HFFc6 (cell line): ENCODE results near the gene LARGE1. TPM values are rescaled to one million over a fixed set of nuclear protein-coding genes. Genes with fewer than 3 reads are reported as not detected.

Source experiments
- DNase-seq: peaks from one replicate; pipeline ENCODE4 v3.0.0-alpha.2; 2018
- H3K27ac Mint-ChIP-seq: 2 replicates; pipeline ENCODE4 v1.8.0; 2020; ENCODE audit warnings: mild to moderate bottlenecking, mixed read lengths
- H3K27me3 Mint-ChIP-seq: 2 replicates; pipeline ENCODE4 v1.8.0; 2021; ENCODE audit warnings: mild to moderate bottlenecking, moderate library complexity, mixed read lengths; ENCODE audit not compliant: insufficient read depth
- H3K36me3 Mint-ChIP-seq: 2 replicates; pipeline ENCODE4 v1.8.0; 2021; ENCODE audit warnings: low read depth, mixed read lengths
- H3K4me1 Mint-ChIP-seq: 2 replicates; pipeline ENCODE4 v1.8.0; 2020; ENCODE audit warnings: low read depth, mixed read lengths
- H3K4me3 Mint-ChIP-seq: 2 replicates; pipeline ENCODE4 v1.8.0; 2020; ENCODE audit warnings: mild to moderate bottlenecking, moderate library complexity, mixed read lengths
- H3K9me3 Mint-ChIP-seq: 2 replicates; pipeline ENCODE4 v1.8.0; 2020; ENCODE audit warnings: mild to moderate bottlenecking, mixed read lengths
- total RNA-seq, 6 experiments: library from RNA; stranded (reverse); fragmentation: NEBNext Ultra II Directional; extraction: Animal tissue kit (Norgen Biotek cat#: 25700); gene quantifications; 2 replicates in 1 of 6; 3 replicates in 5 of 6; pipeline ENCODE4 v1.2.3, GENCODE V29; 2021
- TF ChIP-seq, protein P1 (sequence below): fragments of 200-600 bp; sonication (generic); IDR thresholded peaks from 2 replicates; pipeline ENCODE4 v1.5.0; 2021; ENCODE audit warnings: antibody characterized with exemption, mild to moderate bottlenecking

LARGE1 gene
- total RNA-seq, 6 experiments from 2014 or later, result 4.9 to 7.3 (median 6.5) TPM

DNA sequence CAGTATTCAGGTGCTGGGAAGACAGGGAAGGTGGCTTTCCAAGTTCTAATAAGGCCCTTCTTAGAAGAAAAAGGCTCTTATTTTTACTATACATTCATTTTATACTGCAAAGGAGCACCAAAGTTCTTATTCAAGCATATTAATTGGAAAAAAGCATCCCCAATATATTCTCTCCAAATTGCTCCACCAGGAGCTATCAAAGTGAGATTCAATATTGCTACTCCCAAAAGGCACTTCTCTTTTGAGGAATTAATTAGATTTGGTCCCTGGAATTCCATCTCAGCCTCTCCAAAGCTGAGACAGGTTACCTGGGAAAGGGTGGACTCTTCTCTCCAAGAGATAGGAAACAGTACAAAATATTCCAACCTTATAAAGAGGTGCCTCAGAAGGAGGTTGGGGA lies 134.1 kb downstream of the LARGE1 start:
- TF ChIP-seq, protein P1, sequence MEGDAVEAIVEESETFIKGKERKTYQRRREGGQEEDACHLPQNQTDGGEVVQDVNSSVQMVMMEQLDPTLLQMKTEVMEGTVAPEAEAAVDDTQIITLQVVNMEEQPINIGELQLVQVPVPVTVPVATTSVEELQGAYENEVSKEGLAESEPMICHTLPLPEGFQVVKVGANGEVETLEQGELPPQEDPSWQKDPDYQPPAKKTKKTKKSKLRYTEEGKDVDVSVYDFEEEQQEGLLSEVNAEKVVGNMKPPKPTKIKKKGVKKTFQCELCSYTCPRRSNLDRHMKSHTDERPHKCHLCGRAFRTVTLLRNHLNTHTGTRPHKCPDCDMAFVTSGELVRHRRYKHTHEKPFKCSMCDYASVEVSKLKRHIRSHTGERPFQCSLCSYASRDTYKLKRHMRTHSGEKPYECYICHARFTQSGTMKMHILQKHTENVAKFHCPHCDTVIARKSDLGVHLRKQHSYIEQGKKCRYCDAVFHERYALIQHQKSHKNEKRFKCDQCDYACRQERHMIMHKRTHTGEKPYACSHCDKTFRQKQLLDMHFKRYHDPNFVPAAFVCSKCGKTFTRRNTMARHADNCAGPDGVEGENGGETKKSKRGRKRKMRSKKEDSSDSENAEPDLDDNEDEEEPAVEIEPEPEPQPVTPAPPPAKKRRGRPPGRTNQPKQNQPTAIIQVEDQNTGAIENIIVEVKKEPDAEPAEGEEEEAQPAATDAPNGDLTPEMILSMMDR, result no peak
- Mint-ChIP-seq H3K4me3 (no peak overlapping the region), H3K27ac (no peak overlapping the region), H3K9me3 (peaks cover 45% of the 10 kb centered on the region), H3K27me3 (peaks cover 2% of the 10 kb centered on the region; the same call in 1 of the 2 replicates), H3K36me3 (peaks cover 9% of the 10 kb centered on the region), H3K4me1 (peaks cover 7% of the 10 kb centered on the region)
- DNase-seq, result no peak

DNA sequence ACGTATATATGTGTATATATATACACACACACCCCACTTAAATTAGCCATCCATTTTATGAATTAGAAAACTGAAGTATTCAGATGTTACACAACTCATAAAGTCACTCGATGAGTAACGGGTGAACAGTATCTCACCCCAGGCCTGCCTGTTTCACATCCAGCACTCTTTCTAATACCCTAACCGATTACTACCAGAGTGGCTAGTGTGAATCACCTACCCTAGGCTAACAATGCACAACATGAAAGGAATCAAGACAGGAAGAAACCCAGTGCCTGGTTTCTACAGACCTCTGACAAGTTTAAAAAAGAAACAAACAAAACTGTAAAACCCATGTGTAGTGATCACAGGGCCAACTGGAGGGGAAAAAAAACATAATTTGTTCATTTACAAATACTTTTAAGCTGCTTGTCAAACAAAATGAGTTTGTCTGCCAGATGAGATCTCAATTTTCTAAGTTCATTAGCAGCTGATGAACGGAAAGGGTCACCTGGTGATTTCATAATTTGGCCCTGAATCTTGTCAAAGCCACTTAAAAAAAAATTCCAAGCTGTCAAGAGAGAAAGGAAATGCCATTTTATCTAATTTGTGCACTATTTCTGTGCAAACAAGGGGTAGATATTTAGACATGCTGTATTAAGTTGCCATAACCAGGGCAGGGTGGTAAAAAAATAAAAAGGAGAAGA lies 134.8 kb downstream of the LARGE1 start:
- TF ChIP-seq, protein P1, result no peak
- H3K27me3 Mint-ChIP-seq, result peaks cover 2% of the 10 kb centered on the region; the same call in 1 of the 2 replicates
- H3K27ac Mint-ChIP-seq, result peak overlapping the region; percentile 50
- DNase-seq, result peak; percentile 34
- peaks cover 48% of the 10 kb centered on the region for H3K9me3 Mint-ChIP-seq
- peaks cover 9% of the 10 kb centered on the region for H3K36me3 Mint-ChIP-seq
- H3K4me3 Mint-ChIP-seq, result no peak overlapping the region
- peaks cover 7% of the 10 kb centered on the region for H3K4me1 Mint-ChIP-seq

DNA sequence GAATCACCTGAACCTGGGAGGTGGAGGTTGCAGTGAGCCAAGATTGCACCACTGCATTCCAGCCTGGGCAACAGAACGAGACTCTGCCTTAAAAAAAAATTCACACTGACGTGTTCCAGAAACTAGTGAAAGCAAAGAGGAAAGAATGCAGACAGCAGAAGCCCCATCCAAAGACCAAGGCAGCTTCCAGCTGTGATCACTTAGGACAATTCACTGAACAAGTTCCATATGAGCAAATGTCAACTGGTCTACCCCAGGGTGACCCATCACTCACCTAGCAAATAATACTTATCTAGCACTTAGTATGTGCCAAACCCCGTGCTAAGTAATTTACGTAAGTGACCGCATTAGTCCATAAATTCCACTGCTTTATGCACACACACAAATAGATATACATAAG lies 138.9 kb downstream of the LARGE1 start:
- Mint-ChIP-seq H3K27me3 (no peaks in the 10 kb centered on the region; the same call in 1 of the 2 replicates), H3K36me3 (no peaks in the 10 kb centered on the region), H3K9me3 (peaks cover 50% of the 10 kb centered on the region), H3K4me3 (no peak overlapping the region), H3K4me1 (peaks cover 7% of the 10 kb centered on the region), H3K27ac (no peak overlapping the region)
- DNase-seq, result no peak
- TF ChIP-seq, protein P1, result no peak

DNA sequence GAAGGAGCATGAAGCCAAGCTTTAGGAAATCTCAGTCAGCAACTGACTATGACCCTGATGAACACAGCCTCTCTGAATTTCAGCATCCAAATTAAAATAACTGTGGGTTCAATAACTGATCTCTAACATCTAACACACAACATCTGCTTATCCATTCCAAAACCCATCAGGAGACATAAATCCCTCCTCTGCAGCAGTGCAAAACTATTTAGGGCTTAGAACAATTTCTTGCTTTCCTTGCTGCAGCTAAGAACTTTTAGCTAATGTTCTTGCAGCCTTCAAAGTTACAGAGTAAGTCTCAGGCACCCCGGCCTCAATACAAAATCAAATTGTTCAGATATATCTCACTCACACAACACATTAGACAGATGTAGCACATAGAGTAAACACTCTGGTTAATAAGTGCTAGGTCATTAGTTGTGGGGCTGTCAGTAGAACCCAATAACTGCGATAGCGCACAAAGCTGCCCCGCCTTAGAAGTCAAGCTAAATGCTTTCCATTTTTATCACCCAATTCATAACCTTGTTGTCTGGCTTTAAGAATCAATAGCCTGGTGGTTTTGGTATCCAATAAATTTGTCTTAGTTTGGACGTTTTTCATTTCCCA lies 139.6 kb downstream of the LARGE1 start:
- no peak overlapping the region for H3K4me3 Mint-ChIP-seq
- DNase-seq, result no peak
- no peaks in the 10 kb centered on the region for H3K27me3 Mint-ChIP-seq
- H3K27ac Mint-ChIP-seq, result no peak overlapping the region
- TF ChIP-seq, protein P1, result no peak
- no peaks in the 10 kb centered on the region for H3K36me3 Mint-ChIP-seq
- H3K9me3 Mint-ChIP-seq, result peaks cover 51% of the 10 kb centered on the region
- H3K4me1 Mint-ChIP-seq, result peaks cover 5% of the 10 kb centered on the region

DNA sequence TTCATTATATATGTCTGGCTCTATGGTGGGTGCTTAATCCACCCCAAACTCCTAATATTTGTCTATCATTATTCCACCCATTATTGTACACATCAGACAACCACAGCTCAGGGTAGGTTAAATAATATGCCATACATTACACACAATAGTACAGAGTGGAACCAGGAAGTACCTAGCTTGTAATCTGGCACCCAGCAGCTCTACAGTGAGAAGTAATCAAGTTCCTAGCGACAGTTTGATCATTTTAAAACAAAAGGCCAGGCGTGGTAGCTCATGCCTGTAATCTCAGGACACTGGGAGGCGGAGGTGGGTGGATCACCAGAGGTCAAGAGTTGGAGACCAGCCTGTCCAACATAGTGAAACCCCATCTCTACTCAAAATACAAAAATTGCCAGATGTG lies 141.0 kb downstream of the LARGE1 start:
- no peak overlapping the region for H3K27ac Mint-ChIP-seq
- TF ChIP-seq, protein P1, result no peak
- H3K36me3 Mint-ChIP-seq, result no peaks in the 10 kb centered on the region
- H3K9me3 Mint-ChIP-seq, result peaks cover 60% of the 10 kb centered on the region
- H3K4me1 Mint-ChIP-seq, result no peaks in the 10 kb centered on the region
- no peak overlapping the region for H3K4me3 Mint-ChIP-seq
- H3K27me3 Mint-ChIP-seq, result no peaks in the 10 kb centered on the region
- no peak for DNase-seq
